ENCODE data around the gene SPATA32. TPM values are rescaled to one million over a fixed set of nuclear protein-coding genes. Genes with fewer than 3 reads are reported as not detected.

The SPATA32 gene
- total RNA-seq, 2 experiments from 2014 or later, result 0.20 to 0.27 TPM

DNA sequence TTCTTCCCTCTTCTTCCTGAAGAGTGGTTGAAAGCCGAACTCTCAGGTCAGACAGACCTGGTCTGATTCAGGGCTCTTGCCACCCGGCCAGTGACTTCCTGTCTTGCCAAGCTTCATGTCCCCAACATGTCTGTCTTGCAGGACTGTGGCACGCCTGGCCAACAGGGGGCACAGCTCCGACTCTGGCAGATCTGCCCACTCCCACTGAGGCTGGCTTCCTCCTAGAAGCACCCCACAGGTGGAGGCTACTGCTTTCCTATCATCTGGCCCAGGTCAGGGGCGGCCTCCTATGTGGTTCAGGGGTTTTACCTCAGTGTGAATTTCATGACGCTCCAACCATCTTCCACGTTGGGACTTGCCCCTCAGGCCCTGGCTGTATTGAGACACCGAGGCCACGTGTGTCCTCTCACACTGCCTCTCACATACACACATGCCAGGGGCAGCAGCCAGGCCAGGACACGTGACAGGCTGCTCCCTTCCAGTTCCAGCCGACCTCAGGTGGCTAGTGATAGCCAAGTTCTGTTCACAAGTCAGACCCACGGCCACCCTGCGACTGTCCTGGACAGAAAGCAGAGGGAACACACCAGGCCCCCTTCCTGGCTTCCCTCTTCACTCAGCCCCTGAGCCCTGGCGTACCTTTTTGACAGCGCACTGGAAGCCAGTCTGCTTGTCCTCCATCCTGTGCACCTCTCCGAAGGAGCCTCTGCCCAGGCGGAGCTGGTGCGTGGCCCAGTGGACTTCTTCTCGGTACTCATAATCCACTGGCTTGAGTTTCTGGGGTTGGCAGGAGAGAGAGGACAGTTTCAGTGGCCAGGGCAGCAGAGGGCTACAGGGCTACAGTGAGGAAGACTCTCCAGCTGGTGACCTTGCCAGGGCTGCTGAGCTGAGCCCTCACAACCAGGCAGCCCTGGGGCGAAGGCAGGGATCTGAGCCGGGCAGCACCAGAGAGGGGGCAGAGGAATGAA is 22.6 kb upstream of the SPATA32 start:
- TF ChIP-seq, protein P1, sequence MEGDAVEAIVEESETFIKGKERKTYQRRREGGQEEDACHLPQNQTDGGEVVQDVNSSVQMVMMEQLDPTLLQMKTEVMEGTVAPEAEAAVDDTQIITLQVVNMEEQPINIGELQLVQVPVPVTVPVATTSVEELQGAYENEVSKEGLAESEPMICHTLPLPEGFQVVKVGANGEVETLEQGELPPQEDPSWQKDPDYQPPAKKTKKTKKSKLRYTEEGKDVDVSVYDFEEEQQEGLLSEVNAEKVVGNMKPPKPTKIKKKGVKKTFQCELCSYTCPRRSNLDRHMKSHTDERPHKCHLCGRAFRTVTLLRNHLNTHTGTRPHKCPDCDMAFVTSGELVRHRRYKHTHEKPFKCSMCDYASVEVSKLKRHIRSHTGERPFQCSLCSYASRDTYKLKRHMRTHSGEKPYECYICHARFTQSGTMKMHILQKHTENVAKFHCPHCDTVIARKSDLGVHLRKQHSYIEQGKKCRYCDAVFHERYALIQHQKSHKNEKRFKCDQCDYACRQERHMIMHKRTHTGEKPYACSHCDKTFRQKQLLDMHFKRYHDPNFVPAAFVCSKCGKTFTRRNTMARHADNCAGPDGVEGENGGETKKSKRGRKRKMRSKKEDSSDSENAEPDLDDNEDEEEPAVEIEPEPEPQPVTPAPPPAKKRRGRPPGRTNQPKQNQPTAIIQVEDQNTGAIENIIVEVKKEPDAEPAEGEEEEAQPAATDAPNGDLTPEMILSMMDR (IDR thresholded peaks at IDR 0.05), result no peak
- Histone ChIP-seq H3K9me3 (ENCODE audit: control insufficient read depth in 1 of 2, insufficient read depth in 1 of 2, low read length in 2 of 2) (no peaks in the 10 kb centered on the region), H3K4me1 (ENCODE audit: insufficient read depth, low read length) (peaks cover 4% of the 10 kb centered on the region), H3K27me3 (ENCODE audit: control insufficient read depth in 1 of 2, insufficient read depth in 2 of 2, low read length in 2 of 2) (no peaks in the 10 kb centered on the region), H3K4me3 (ENCODE audit: low read length) (no peak overlapping the region), H3K36me3 (ENCODE audit: insufficient read depth, low read length) (peaks cover 69% of the 10 kb centered on the region), H3K27ac (ENCODE audit: low read depth in 1 of 2, low read length in 2 of 2) (no peak overlapping the region)
- DNase-seq, result peak in 12 of 14 experiments; percentile 14 to 64 (median 44)
- no peaks in the 10 kb centered on the region for H3K4me1 Mint-ChIP-seq (ENCODE audit: low read depth)
- intact Hi-C loops (cut with DNase I, micrococcal nuclease), result no loop called here
- H3K9me3 Mint-ChIP-seq, result no peaks in the 10 kb centered on the region
- no peak overlapping the region for H3K4me3 Mint-ChIP-seq
- peaks cover 79% of the 10 kb centered on the region for H3K36me3 Mint-ChIP-seq (ENCODE audit: low read depth)
- H3K27me3 Mint-ChIP-seq, result no peaks in the 10 kb centered on the region
- ChIA-PET CTCF (interaction anchor here (0.7 to 1.8 kb wide), 7 partner anchors 11 to 103 kb away, joined by 3 to 9 read pairs (median 4); partner anchors contain the start of gene MAP3K14), POLR2A (interaction anchor here (0.6 to 1.0 kb wide), 2 partner anchors 33 to 136 kb away, joined by 3 to 4 read pairs; partner anchors contain the start of genes HEXIM1 and MAP3K14)
- no peak for ATAC-seq (ENCODE audit: poor library complexity)
- H3K27ac Mint-ChIP-seq, result peak overlapping the region; percentile 49

DNA sequence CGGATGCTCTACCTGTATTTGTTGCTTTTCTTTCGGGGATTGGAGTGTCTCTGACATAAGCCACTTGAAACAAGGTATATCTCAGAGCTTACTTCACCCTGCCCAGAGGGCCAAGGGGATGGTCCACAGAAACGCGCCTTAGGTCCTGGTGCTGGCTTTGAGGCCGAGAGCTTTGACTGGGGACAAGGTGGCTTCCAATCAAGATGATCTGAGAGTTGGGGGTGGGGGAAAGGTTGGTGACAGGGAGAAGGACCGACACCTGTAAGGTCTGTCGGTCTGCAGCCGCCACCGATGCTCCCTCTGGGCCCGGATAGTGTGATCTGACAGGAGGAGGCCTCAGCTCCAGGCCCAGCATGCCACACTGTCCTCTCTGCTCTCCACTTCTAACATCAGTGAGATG is 21.8 kb upstream of the SPATA32 start:
- DNase-seq, result no peak
- intact Hi-C loops (cut with DNase I, micrococcal nuclease), result no loop called here
- Mint-ChIP-seq H3K4me1 (ENCODE audit: low read depth) (no peaks in the 10 kb centered on the region), H3K27ac (peak overlapping the region; percentile 49), H3K4me3 (no peak overlapping the region), H3K9me3 (no peaks in the 10 kb centered on the region), H3K36me3 (ENCODE audit: low read depth) (peaks cover 74% of the 10 kb centered on the region), H3K27me3 (no peaks in the 10 kb centered on the region)
- H3K9me3 ChIP-seq (ENCODE audit: control insufficient read depth in 1 of 2, insufficient read depth in 1 of 2, low read length in 2 of 2), result no peaks in the 10 kb centered on the region
- peaks cover 4% of the 10 kb centered on the region for H3K4me1 ChIP-seq (ENCODE audit: insufficient read depth, low read length)
- ATAC-seq (ENCODE audit: poor library complexity), result no peak
- no peak overlapping the region for H3K4me3 ChIP-seq (ENCODE audit: low read length)
- ChIA-PET CTCF (interaction anchor here (0.7 to 1.8 kb wide), 7 partner anchors 12 to 104 kb away, joined by 3 to 9 read pairs (median 4); partner anchors contain the start of gene MAP3K14), POLR2A (interaction anchor here (0.6 to 1.0 kb wide), 2 partner anchors 33 to 136 kb away, joined by 3 to 4 read pairs; partner anchors contain the start of genes HEXIM1 and MAP3K14)
- TF ChIP-seq, protein P1 (IDR thresholded peaks at IDR 0.05), result no peak
- H3K27ac ChIP-seq (ENCODE audit: low read depth in 1 of 2, low read length in 2 of 2), result no peak overlapping the region
- no peaks in the 10 kb centered on the region for H3K27me3 ChIP-seq (ENCODE audit: control insufficient read depth in 1 of 2, insufficient read depth in 2 of 2, low read length in 2 of 2)
- peaks cover 62% of the 10 kb centered on the region for H3K36me3 ChIP-seq (ENCODE audit: insufficient read depth, low read length)

DNA sequence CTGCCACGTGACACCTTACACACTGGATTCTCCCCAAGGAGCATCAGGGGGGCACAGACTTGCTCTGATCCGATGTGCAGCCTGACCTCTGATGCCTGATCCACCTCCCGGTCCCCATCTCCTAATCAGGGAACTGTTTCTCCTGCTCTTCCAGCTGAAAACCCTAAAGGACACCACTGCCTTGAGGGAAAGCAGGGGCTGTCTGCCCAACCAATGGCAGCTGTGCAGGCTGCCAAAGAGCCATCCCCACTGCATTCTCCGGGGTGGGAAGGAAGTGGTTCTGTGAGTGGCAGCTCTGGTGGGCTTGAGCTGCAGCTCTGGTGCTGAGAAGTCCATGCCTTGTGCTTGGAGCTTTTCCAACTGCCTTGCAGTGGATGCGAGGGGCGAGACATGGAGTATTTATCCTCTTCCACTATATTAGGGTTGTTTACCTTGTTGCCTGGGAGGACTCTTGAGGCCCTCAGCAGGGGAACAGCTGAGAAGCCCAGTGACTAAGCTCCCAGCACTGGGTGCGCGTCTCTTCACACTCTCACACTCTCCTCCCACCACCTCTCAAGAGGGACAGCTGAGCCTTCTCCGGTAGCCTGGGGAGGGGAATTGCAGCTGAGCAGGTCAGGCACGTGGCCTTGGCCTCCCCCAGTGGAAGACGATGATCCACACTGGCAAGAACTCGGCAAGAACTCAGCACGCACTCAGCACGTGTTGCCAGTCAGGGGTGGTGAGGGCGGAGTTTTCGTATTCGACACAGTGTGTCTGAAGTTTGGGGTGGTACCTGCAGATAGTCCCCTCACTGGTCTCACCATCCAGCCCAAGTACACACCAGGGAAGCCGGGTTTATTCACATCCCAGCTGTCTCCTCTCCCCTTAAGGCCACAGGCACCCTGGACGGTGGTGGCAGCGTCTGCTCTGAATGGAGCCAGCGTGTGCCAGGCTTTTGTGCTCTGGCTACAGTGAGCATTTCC is 21.1 kb upstream of the SPATA32 start:
- H3K4me3 ChIP-seq (ENCODE audit: low read length), result no peak overlapping the region
- ATAC-seq (ENCODE audit: poor library complexity) (no peak), DNase-seq (no peak)
- ChIA-PET CTCF (interaction anchor here (0.8 to 1.8 kb wide), 4 partner anchors 64 to 103 kb away, joined by 3 to 6 read pairs (median 5); no protein-coding TSS in a partner anchor), POLR2A (interaction anchor here (0.7 to 1.5 kb wide), 2 partner anchors 28 to 34 kb away, joined by 3 read pairs; partner anchors contain the start of gene MAP3K14)
- H3K4me1 ChIP-seq (ENCODE audit: insufficient read depth, low read length), result peaks cover 4% of the 10 kb centered on the region
- H3K27ac ChIP-seq (ENCODE audit: low read depth in 1 of 2, low read length in 2 of 2), result no peak overlapping the region
- H3K27me3 ChIP-seq (ENCODE audit: control insufficient read depth in 1 of 2, insufficient read depth in 2 of 2, low read length in 2 of 2), result no peaks in the 10 kb centered on the region
- TF ChIP-seq, protein P1 (IDR thresholded peaks at IDR 0.05), result no peak
- peaks cover 2% of the 10 kb centered on the region for H3K4me1 Mint-ChIP-seq (ENCODE audit: low read depth)
- no peaks in the 10 kb centered on the region for H3K27me3 Mint-ChIP-seq
- H3K36me3 ChIP-seq (ENCODE audit: insufficient read depth, low read length), result peaks cover 56% of the 10 kb centered on the region
- no peak overlapping the region for H3K4me3 Mint-ChIP-seq
- H3K9me3 Mint-ChIP-seq, result no peaks in the 10 kb centered on the region
- peak overlapping the region; percentile 27 for H3K27ac Mint-ChIP-seq
- no peaks in the 10 kb centered on the region for H3K9me3 ChIP-seq (ENCODE audit: control insufficient read depth in 1 of 2, insufficient read depth in 1 of 2, low read length in 2 of 2)
- peaks cover 71% of the 10 kb centered on the region for H3K36me3 Mint-ChIP-seq (ENCODE audit: low read depth)
- intact Hi-C loops (cut with DNase I, micrococcal nuclease), result no loop called here

Measured in CD4-positive, alpha-beta T cell (primary cell).